Activated CD4-positive, alpha-beta T cell treated with anti-CD3 and anti-CD28 coated beads, Interleukin-2, amount 50 U/mL, for 48 hours (primary cell): ENCODE measurements around the gene BORCS8.
A peak's percentile ranks its signal among the peaks of the same experiment; 100 is the strongest.
"Not testable (repeated sequence)": the region's sequence is repeated elsewhere in the genome, so short reads cannot be mapped to it uniquely, and the experiment has no call there.

Source experiments
- DNase-seq, 2 experiments: peaks; one replicate each; pipeline ENCODE4 v3.0.0-alpha.2; 2020

BORCS8 gene

GRCh38 chr19:19147344-19147743 lies 44.6 kb downstream of the BORCS8 start:
- no peak for DNase-seq

DNA sequence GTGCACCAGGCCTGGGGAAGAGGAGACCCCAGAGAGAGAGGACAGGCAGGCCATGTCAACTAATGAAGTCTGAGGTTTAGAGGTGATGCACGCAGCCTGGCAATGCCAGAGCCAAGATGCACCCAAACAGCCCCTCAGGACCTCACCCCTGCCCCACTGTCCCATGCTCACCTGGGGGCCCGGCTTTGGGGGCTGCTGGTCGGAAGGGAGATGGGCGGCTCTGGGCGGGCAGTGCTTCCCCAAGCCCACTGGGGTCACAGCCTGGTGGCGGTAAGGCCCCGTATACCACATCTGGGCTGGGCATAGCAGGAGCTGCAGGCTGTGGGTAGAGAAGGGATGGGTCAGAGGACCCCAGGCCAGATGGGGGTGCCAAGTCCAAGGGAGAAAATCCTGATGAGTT lies 45.1 kb downstream of the BORCS8 start:
- no peak for DNase-seq

DNA sequence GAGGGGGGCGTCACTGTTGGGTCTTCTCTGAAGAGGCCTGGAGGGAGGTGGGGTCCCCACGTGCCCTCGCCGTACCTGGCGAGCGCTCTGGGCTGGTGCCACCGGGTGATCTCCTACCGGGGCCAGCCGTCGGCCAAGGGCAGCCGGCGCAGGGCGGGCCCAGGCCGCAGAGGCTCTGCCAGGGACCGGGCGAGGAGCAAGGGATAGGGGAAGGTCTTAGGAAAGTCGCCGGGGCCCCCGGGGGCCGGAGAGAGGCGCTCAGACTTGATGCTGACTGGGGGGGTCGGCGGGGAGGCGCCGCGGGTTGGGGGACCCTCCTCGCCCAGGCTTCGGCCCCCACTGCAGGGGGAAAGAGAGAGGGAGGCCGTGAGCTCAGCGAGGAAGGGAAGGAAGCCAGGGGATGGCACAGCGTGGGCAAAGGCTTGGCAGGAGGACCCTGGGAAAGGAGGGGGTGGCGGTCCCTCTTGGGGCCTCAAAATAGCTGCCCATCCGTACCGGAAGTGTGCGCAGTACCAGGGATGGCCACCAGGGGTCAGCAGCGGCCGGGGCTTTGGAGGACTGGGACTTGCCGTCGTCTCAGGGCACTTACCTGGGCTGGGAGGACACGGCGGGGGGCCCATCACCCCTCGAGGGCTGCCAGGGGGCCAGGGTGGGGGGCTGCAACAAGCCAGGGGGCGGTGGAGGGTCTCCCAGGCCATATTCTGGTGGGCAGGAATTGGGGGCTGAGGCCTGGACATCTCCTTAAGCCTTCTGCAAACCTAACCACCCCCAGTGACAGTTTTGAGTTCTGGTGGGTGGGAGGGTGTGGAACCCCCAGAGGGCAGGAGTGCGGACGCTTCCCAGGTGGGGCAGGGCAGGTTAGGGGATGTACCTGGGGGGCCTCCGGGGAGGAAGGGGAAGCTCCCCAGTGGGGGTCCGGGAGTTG lies 46.0 kb downstream of the BORCS8 start:
- peak; percentile 94 to 95 for DNase-seq

GRCh38 chr19:19145281-19145680 lies 46.7 kb downstream of the BORCS8 start:
- DNase-seq = no peak

- DNase-seq = no peak
Observed at GRCh38 chr19:19142347-19142746, 49.6 kb downstream of the BORCS8 start.

- no peak for DNase-seq
Observed at GRCh38 chr19:19140476-19140875, 51.5 kb downstream of the BORCS8 start.

DNA sequence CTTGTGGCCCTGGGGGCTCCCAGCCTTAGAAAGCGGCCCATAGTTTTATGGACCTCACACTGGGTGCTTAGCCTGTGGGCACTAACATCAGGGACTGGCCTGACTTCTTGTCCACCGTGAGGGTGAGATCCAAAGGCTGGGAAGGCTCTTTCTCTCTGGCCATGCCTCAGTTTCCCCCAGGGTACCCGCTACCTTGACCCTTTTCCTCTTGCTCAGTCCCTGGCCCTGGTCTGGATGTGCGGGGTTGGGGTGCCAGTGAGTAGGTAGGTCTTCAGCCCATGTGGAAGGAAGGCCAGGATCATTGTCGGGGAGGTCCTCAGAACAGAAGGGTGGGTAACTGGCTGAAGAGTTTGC lies 52.1 kb downstream of the BORCS8 start:
- DNase-seq = no peak

DNA sequence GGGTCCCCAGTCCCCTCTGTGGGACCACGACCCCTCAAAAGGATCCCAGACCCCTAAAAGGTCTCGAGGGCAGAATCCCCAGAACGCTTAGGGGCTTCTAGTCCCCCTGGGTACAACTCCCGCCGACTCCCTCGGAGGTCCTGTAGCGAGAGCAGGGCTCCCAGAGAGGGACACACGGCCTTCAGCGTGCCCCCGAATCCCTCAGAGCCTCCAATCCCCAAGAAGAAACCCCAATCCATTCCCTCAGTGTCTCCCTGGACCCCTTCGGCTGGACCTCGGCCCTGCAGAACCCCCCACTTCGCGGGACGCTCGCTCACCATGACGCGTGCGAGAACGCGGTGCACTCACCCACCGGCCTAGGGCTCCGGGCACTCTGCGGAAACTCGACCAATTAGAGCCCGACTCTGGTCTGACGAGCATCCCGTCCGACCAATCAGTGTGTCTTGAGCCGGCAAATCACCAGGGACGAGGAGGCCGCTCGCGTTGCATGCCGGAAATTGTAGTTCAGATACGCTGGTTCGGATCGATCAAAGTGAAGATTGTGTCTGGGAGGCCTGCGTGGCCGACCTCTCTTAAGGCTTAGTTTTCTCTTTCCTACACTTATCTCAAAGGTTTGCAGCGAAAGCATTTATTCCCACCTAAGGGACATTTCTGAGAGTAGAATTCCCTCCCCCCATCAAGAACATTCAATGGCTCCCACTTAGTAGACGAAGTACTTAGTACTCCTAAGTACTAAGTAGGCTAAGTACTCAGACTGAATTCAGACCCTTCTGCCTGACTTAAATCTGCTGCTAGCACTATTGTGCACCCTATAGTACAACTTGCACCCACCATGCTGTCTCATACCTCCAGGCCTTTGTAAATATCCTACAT lies 53.6 kb downstream of the BORCS8 start, which contains the start of gene TMEM161A:
TSS of gene TMEM161A (minus strand) at position 370 of the 873 bp plus-strand sequence. CDS start at position 320, 50 bp downstream.
- DNase-seq = peak; percentile 96 to 98

DNA sequence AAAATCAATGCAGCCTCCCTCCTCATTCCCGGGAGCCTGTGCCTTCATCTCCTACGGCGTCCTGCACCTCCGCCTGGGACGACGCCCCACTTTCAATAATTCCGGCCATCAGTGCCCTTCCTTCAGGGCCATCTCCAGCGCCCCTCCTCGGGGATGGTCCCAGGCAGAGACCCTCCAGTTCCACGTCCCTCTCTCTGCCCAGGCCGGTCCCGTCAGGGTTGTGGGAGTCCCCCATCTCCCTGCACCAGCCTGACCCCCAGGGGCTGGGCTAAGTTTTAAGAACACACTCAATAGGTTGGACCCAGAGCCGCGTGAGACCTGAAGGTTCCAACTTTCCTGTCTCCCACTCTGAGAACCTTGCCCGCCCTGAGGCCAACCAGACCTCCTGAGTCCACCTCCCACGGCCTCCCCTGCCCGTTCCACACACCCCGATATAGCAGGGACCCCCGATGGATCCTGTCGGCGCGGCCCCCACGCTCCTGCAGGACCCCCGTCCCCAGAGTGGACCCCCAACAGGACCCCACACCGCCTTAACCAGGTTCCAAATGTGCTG lies 54.3 kb downstream of the BORCS8 start:
- DNase-seq = peak in 1 of 2 experiments; percentile 22

DNA sequence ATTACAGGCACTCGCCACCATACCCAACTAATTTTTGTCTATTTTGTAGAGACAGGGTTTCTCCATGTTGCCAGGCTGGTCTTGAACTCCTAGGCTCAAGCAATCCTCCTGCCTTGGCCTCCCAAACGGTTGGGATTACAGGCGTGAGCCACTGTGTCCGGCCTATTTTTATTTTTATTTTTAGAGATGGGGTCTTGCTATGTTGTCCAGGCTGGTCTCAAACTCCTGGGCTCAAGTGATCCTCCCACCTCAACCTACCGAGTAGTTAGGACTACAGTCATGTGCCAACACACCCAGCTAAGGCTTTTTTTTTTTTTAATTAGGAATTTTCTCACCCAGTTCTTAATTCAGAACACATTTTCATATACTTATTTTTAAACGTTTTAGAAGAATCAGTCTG lies 56.2 kb downstream of the BORCS8 start:
- not testable (repeated sequence) for DNase-seq

DNA sequence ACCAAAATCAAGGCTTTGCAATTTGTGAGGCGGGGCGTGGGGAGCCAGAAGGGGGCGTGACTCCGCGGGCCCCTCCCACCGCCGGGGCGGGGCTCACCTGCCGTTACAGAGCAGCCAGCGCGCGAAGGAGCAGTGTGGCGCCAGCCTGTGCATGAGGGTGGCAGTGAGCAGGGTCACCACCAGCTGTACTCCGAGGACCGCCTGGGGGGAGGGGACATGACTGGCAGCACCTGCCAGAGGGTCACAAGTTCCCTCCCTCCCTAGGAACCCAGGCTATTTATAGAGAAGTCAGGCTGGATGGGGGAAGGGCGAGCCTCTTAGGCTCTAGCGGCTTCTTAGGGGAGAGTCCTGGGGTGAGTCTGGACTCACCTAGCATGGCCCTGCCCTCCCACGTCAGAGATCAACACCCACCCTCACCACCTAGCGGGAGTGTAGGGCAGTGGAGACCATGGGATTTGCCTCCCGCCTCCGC lies 57.2 kb downstream of the BORCS8 start:
- peak; percentile 40 to 43 for DNase-seq

DNA sequence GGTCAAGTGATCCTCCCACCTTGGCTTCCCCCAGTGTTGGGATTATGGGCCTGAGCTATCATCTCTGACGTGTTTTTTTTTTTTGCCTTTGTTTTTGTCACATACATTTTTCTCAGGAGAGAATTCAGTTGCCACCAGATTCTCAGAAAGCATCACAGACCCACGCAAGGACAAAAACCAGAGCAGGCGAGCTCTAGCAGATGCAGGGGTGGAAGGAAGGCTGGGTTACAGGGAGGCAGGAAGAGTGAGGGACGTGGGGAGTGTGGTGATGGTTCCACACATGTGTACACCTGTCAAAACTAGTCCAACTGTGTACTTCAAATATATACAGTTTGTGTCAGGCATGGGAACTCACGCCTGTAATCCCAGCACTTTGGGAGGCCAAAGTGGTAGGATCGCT lies 58.0 kb downstream of the BORCS8 start:
- no peak for DNase-seq

- no peak for DNase-seq
Observed at GRCh38 chr19:19132912-19133311, 59.0 kb downstream of the BORCS8 start.

GRCh38 chr19:19131989-19132388 lies 60.0 kb downstream of the BORCS8 start:
- no peak for DNase-seq
